ENCODE measurements around the gene RHOT2.

The RHOT2 gene

GRCh38 chr16:670485-671352, 2.8 kb downstream of the RHOT2 start:
- no peaks in the 10 kb centered on the region for H3K27me3 ChIP-seq (replicated peaks; ENCODE audit: control insufficient read depth, insufficient read depth, low read length, poor library complexity, severe bottlenecking)
- no peak overlapping the region for H3K27ac ChIP-seq (ENCODE audit: insufficient read depth, low read length, poor library complexity, severe bottlenecking)
- DNase-seq, result no peak
- no peak overlapping the region for H3K4me3 ChIP-seq (ENCODE audit: insufficient read depth, low read depth, low read length, poor library complexity, severe bottlenecking)
- H3K4me1 ChIP-seq (ENCODE audit: control insufficient read depth, insufficient read depth, low read length, poor library complexity, severe bottlenecking), result peaks cover 24% of the 10 kb centered on the region
- H3K36me3 ChIP-seq (ENCODE audit: control insufficient read depth, insufficient read depth, low read length), result peaks cover 48% of the 10 kb centered on the region
- H3K9me3 ChIP-seq (ENCODE audit: control insufficient read depth, low read length), result no peaks in the 10 kb centered on the region

GRCh38 chr16:671353-672131, 3.6 kb downstream of the RHOT2 start:
- peaks cover 29% of the 10 kb centered on the region for H3K4me1 ChIP-seq (ENCODE audit: control insufficient read depth, insufficient read depth, low read length, poor library complexity, severe bottlenecking)
- no peak overlapping the region for H3K4me3 ChIP-seq (ENCODE audit: insufficient read depth, low read depth, low read length, poor library complexity, severe bottlenecking)
- H3K27me3 ChIP-seq (replicated peaks; ENCODE audit: control insufficient read depth, insufficient read depth, low read length, poor library complexity, severe bottlenecking), result no peaks in the 10 kb centered on the region
- no peaks in the 10 kb centered on the region for H3K9me3 ChIP-seq (ENCODE audit: control insufficient read depth, low read length)
- no peak overlapping the region for H3K27ac ChIP-seq (ENCODE audit: insufficient read depth, low read length, poor library complexity, severe bottlenecking)
- H3K36me3 ChIP-seq (ENCODE audit: control insufficient read depth, insufficient read depth, low read length), result peaks cover 48% of the 10 kb centered on the region
- DNase-seq, result no peak

GRCh38 chr16:672371-672770, 4.4 kb downstream of the RHOT2 start:
- H3K27ac ChIP-seq (ENCODE audit: insufficient read depth, low read length, poor library complexity, severe bottlenecking), result no peak overlapping the region
- peaks cover 29% of the 10 kb centered on the region for H3K4me1 ChIP-seq (ENCODE audit: control insufficient read depth, insufficient read depth, low read length, poor library complexity, severe bottlenecking)
- peaks cover 48% of the 10 kb centered on the region for H3K36me3 ChIP-seq (ENCODE audit: control insufficient read depth, insufficient read depth, low read length)
- no peaks in the 10 kb centered on the region for H3K27me3 ChIP-seq (replicated peaks; ENCODE audit: control insufficient read depth, insufficient read depth, low read length, poor library complexity, severe bottlenecking)
- no peak overlapping the region for H3K4me3 ChIP-seq (ENCODE audit: insufficient read depth, low read depth, low read length, poor library complexity, severe bottlenecking)
- H3K9me3 ChIP-seq (ENCODE audit: control insufficient read depth, low read length), result no peaks in the 10 kb centered on the region
- no peak for DNase-seq

GRCh38 chr16:672851-673250, 4.9 kb downstream of the RHOT2 start:
- no peak overlapping the region for H3K27ac ChIP-seq (ENCODE audit: insufficient read depth, low read length, poor library complexity, severe bottlenecking)
- peaks cover 25% of the 10 kb centered on the region for H3K4me1 ChIP-seq (ENCODE audit: control insufficient read depth, insufficient read depth, low read length, poor library complexity, severe bottlenecking)
- DNase-seq, result no peak
- H3K4me3 ChIP-seq (ENCODE audit: insufficient read depth, low read depth, low read length, poor library complexity, severe bottlenecking), result no peak overlapping the region
- H3K36me3 ChIP-seq (ENCODE audit: control insufficient read depth, insufficient read depth, low read length), result peaks cover 48% of the 10 kb centered on the region
- no peaks in the 10 kb centered on the region for H3K9me3 ChIP-seq (ENCODE audit: control insufficient read depth, low read length)
- no peaks in the 10 kb centered on the region for H3K27me3 ChIP-seq (replicated peaks; ENCODE audit: control insufficient read depth, insufficient read depth, low read length, poor library complexity, severe bottlenecking)

GRCh38 chr16:673399-673991, 5.6 kb downstream of the RHOT2 start:
- no peak overlapping the region for H3K4me3 ChIP-seq (ENCODE audit: insufficient read depth, low read depth, low read length, poor library complexity, severe bottlenecking)
- DNase-seq, result no peak
- peaks cover 21% of the 10 kb centered on the region for H3K4me1 ChIP-seq (ENCODE audit: control insufficient read depth, insufficient read depth, low read length, poor library complexity, severe bottlenecking)
- peaks cover 48% of the 10 kb centered on the region for H3K36me3 ChIP-seq (ENCODE audit: control insufficient read depth, insufficient read depth, low read length)
- H3K27me3 ChIP-seq (replicated peaks; ENCODE audit: control insufficient read depth, insufficient read depth, low read length, poor library complexity, severe bottlenecking), result no peaks in the 10 kb centered on the region
- H3K9me3 ChIP-seq (ENCODE audit: control insufficient read depth, low read length), result no peaks in the 10 kb centered on the region
- H3K27ac ChIP-seq (ENCODE audit: insufficient read depth, low read length, poor library complexity, severe bottlenecking), result no peak overlapping the region

GRCh38 chr16:674214-674881, 6.4 kb downstream of the RHOT2 start:
- H3K36me3 ChIP-seq (ENCODE audit: control insufficient read depth, insufficient read depth, low read length), result peaks cover 45% of the 10 kb centered on the region

GRCh38 chr16:674968-675883, 7.3 kb downstream of the RHOT2 start, which contains the start of gene RHBDL1:
Gene RHBDL1, plus strand, starts transcription at chr16:675671. Its CDS starts 120 bp downstream, at chr16:675791.
- H3K9me3 ChIP-seq (ENCODE audit: control insufficient read depth, low read length), result no peaks in the 10 kb centered on the region
- DNase-seq, result no peak
- no peak within 1 kb of the TSS for H3K4me3 ChIP-seq (ENCODE audit: insufficient read depth, low read depth, low read length, poor library complexity, severe bottlenecking)
- H3K4me1 ChIP-seq (ENCODE audit: control insufficient read depth, insufficient read depth, low read length, poor library complexity, severe bottlenecking), result peaks cover 27% of the 10 kb centered on the region
- H3K27me3 ChIP-seq (replicated peaks; ENCODE audit: control insufficient read depth, insufficient read depth, low read length, poor library complexity, severe bottlenecking), result no peaks in the 10 kb centered on the region
- H3K36me3 ChIP-seq (ENCODE audit: control insufficient read depth, insufficient read depth, low read length), result peaks cover 37% of the 10 kb centered on the region
- H3K27ac ChIP-seq (ENCODE audit: insufficient read depth, low read length, poor library complexity, severe bottlenecking), result no peak within 1 kb of the TSS

More at GRCh38 chr16:674214-674881, 6.4 kb downstream of the RHOT2 start:
- Histone ChIP-seq H3K9me3 (ENCODE audit: control insufficient read depth, low read length) (no peaks in the 10 kb centered on the region), H3K4me3 (ENCODE audit: insufficient read depth, low read depth, low read length, poor library complexity, severe bottlenecking) (no peak overlapping the region), H3K27ac (ENCODE audit: insufficient read depth, low read length, poor library complexity, severe bottlenecking) (no peak overlapping the region), H3K4me1 (ENCODE audit: control insufficient read depth, insufficient read depth, low read length, poor library complexity, severe bottlenecking) (peaks cover 24% of the 10 kb centered on the region), H3K27me3 (replicated peaks; ENCODE audit: control insufficient read depth, insufficient read depth, low read length, poor library complexity, severe bottlenecking) (no peaks in the 10 kb centered on the region)
- DNase-seq, result no peak

- H3K4me3 ChIP-seq (ENCODE audit: insufficient read depth, low read depth, low read length, poor library complexity, severe bottlenecking), result no peak overlapping the region
Observed at GRCh38 chr16:675884-676564, 8.1 kb downstream of the RHOT2 start.

More at GRCh38 chr16:675884-676564, 8.1 kb downstream of the RHOT2 start:
- no peak for DNase-seq
- Histone ChIP-seq H3K36me3 (ENCODE audit: control insufficient read depth, insufficient read depth, low read length) (peaks cover 29% of the 10 kb centered on the region), H3K9me3 (ENCODE audit: control insufficient read depth, low read length) (no peaks in the 10 kb centered on the region), H3K4me1 (ENCODE audit: control insufficient read depth, insufficient read depth, low read length, poor library complexity, severe bottlenecking) (peaks cover 31% of the 10 kb centered on the region), H3K27me3 (replicated peaks; ENCODE audit: control insufficient read depth, insufficient read depth, low read length, poor library complexity, severe bottlenecking) (no peaks in the 10 kb centered on the region), H3K27ac (ENCODE audit: insufficient read depth, low read length, poor library complexity, severe bottlenecking) (no peak overlapping the region)

Data from effector memory CD4-positive, alpha-beta T cell (primary cell).